Stromal cell of bone marrow (primary cell): ENCODE results near the gene STAT2.
A peak's percentile ranks its signal among the peaks of the same experiment; 100 is the strongest.
"Not testable (repeated sequence)": the region's sequence is repeated elsewhere in the genome, so short reads cannot be mapped to it uniquely, and the experiment has no call there.

ENCODE experiments used
- DNase-seq: peaks from one replicate; pipeline ENCODE4 v3.0.0-alpha.2; 2012; ENCODE audit warnings: low read depth

Gene STAT2

DNA sequence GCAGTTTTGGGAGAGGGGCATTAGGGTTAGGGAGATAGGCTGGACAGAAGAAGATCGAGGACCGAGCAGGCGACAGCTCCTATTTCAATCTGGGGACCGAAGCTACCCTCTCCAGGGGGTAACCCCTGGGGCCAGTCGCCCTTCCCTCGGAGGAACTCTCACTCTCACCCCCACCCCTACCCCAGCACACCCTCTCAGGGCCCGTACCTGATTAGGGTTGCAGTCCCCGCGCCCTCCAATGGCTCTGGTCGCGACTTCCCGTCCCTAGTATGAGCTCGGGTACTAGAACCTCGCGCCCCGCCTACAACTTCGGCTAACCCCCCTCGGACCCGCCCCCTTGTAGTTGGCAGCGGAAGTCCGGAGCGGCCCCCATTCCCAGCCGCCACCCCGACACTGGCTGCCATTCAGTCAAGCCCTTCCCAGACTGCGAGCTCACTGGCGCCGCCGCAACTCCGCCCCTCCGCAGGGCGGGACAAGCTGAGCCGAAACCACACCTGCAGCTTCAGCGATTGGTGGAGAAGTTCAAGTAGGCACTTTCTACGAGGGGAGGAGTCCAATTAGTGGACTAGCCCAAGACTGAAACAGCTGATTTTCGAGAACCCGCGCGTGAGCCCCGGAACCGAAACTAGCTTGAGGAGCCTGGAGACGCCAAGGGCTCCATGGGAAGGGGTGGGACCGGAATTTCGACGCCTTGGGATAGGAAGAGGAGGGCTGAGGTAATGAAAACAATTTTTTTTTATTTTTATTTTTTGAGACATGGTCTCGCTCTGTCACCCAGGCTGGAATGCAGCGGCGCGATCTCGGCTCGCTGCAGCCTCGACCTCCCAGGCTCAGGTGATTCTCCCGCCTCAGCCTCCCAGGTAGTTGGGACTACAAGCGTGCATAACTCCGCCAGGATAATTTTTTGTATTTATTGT, at the start of gene STAT2:
TSS of gene STAT2 (minus strand) at position 257 of the 917 bp plus-strand sequence. CDS start 3,536 bp downstream, outside the sequence.
- peak; percentile 100 for DNase-seq

DNA sequence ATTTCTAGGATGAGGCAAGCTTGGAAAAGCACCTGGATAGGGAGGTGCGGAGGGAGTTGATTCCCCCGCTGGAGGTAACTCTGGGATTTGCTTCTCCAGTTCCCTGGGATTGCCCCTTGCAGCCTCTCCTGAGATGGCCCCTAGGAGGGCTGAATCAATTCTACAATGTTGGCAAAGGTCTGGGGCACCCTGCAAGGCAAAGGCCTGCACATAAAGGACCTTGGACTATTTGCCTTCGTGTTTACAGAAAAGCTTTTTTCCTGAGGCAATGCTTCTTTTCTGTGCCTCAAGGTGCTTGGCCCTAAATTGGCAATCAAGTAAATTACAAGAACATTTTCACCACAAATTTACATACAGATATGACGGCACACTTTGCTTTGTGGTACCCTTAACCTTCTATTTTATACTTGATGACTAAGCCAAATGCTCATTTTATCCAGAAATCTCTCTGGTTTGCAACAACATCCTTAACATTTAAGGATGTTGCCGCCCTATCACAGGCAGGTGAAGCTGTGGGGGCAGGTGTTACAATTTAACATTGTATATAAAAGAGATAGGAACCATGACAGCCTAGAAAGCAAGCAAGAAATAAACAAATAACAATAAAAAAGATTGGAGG, 49.0 kb upstream of the STAT2 start:
- no peak for DNase-seq

DNA sequence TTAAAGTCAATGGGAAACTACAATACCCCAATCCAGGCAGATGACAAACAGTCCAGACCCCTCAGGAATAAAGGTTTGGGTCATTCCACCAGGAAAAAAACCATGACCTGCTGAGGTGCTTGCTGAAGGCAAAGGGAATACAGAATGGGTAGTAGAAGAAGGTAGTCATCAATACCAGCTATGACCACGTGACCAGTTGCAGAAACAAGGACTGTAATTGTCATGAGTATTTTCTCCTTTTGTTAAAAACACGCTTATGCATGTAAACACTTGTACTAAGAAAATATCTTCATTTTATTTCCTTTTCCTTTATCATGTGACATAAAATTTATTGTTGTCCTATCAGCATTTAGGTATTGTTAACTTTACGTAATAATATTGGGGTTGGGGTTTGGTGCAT, 44.3 kb upstream of the STAT2 start:
- not testable (repeated sequence) for DNase-seq

GRCh38 chr12:56401612-56402011, 41.7 kb upstream of the STAT2 start:
- not testable (repeated sequence) for DNase-seq

DNA sequence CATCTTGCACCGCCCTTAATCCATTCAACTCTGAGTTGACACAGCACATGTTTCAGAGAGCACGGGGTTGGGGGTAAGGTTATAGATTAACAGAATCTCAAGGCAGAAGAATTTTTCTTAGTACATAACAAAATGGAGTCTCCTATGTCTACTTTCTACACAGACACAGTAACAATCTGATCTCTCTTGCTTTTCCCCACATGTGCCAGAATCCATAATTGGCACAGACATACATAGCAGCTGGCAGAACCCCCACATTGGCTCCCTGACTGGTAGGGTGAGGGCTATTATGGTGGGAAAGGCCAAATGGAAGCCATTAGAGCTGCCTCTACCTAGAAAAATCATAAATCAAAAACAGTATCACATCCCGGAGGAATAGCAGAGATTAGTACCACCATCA, 41.2 kb upstream of the STAT2 start:
- DNase-seq: not testable (repeated sequence)

GRCh38 chr12:56399466-56399865, 39.6 kb upstream of the STAT2 start:
- not testable (repeated sequence) for DNase-seq

DNA sequence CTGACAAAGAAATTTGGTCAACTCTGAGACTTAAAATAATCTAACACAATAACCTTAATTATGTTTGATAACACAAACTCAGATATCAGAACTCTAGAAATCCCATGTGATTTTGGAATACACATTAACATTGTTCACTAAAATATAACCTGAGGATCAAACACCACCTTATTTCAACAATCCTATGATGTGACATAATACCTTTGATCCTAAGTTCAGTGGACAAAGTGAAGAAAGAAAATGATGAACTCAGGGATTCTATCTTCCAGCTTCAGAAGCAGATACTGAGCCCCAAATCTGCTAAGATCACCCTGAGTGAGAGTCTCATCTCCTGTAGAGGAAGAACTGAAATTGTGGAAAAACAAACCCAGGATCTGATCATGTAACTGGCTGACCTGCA, 38.4 kb upstream of the STAT2 start:
- DNase-seq: no peak

DNA sequence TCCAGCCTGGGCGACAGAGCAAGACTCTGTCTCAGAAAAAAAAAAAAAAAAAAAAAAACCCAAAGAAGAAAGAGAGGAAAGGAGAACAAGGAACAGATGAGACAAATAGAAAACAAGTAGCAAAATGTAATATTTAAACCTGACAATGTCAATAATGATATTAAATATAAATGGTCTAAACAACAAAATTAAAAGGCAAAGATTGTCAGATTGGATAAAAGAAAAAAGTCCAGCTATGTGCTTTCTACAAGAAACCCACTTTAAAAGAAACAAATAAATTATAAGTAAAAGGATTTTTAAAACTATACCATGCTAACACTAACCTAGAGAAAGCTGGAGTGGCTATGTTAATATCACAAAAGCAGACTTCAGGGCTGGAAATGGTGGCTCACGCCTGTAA, 32.4 kb upstream of the STAT2 start:
- no peak for DNase-seq

GRCh38 chr12:56391721-56392120, 31.8 kb upstream of the STAT2 start:
- DNase-seq: no peak

- DNase-seq: no peak
These were observed 29.5 kb upstream of the STAT2 start for GRCh38 chr12:56389412-56389811.

DNA sequence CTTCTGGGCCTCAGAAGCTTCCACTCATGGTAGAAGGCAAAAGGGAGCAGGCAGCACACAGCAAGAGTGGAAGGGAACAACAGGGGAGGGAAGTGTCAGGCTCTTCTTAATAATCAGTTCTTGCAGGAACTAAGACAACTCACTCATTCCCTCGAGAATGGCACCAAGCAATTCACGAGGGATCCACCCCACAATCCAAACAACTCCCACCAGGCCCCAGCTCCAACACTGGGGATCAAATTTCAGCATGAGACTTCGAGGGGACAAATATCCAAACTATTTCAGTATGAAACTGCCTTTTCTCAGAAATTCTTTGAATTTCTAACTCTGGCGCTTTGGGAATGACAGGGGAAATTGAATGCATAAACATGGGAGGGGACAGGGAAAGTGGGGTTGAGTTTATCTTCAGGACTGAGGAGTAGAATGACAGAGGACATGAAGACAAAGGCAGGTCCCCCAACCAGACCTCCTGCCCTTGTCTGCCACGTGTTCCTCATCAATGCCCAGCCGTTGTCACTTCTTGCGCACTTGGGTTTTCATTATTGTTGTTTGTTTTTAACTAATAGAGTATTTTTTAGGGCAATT, 27.3 kb upstream of the STAT2 start:
- DNase-seq: no peak

DNA sequence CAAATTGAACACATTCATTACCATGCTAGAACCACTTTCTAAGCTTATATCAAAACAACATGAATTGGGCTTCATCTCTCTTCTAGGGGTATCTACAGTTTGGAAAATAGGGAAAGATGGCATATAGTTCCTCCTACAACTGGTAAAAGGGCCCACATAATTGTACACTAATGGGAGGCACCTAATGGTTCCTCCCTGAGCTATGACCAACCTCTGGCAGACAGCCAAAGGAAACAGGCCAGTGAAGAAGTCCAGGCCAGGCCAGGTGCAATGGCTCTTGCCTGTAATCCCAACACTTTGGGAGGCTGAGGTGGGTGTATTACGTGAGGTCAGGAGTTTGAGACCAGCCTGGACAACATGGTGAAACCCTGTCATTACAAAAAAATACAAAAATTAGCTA, 26.0 kb upstream of the STAT2 start:
- no peak for DNase-seq

DNA sequence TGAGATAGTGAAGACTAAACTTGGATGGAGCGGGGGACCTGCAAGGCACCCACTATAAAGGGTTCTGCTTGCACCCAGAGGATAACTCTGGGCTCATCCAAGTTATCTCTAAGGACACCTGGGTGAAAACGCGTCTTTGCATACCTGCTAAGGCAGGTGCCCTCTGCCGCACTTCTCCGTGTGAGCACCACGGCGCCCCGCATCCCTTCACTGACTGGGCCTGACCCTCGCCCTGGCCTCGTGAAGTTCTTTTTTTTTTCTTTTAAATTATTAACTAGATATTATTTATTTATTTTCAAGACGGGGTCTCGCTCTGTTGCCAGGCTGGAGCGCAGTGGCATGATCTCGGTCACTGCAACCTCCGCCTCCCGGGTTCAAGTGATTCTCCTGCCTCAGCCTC, 22.7 kb upstream of the STAT2 start:
- DNase-seq: no peak

GRCh38 chr12:56377989-56378316, 18.0 kb upstream of the STAT2 start:
- no peak for DNase-seq

DNA sequence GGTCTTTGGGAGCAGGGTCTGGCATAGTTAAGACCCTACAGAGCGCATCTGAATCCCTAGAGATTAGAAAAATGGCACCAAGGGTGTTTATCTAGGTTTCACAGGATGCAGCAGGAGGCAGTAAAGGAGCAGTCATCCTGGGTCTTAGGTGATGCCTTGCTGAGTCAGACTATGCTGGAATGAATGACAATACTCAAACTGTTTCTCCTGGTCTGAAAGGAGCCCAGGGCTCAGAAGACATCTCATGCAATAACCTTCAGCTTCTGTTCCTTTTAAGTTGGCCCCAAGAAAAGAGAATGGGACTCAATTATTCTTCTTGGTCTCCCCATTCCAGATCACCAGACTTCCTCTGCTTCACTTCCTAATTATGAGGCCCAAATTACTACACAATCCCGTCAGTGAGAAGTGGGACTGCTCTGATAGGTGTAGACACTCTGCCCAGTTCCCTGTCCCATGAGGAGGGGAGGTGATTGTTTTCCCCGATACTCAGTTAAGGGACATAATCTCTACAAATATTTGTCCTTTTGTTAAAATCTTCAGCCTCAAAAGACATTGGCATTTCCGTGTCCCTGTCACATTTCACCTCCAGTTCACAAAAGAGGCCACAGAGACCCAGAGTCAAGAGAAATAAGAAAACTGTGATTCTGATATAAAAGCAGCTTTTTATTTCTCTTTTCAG, 17.5 kb upstream of the STAT2 start:
- DNase-seq: no peak

DNA sequence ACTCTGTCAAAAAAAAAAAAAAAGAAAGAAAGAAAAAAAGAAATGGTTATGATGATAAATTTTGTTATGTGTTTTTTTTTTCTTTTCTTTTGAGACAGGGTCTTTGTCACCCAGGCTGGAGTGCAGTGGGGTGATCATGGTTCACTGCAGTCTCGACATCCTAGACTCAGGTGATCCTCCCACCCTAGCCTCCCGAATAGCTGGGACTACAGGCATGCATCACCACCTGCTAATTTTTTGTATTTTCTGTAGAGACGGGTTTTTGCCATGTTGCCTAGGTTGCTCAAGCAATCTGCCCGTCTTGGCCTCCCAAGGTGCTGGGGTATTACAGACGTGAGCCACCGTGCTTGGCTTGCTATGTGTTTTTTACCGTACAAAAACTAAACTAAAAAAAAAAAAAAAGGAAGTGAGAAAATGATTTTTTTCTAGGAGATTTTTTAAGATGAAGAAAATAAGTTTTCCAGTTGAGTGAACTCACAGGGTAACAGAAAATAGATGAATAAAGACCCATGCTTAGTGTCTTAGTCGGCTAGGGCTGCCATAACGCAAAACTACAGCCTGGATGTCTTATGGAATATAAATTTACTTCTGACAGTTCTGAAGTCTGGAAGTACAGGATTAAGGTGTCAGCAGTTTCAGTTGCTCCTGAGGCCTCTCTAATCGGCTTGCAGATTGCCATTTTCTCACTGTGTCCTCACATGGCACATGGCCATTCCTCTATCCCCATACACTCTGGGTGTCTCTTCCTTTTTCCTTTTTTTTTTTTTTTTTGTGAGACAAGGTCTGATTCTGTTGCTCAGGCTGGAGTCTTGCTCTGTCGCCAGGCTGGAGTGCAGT, 15.9 kb upstream of the STAT2 start:
- no peak for DNase-seq

GRCh38 chr12:56374726-56375597, 15.1 kb upstream of the STAT2 start:
- no peak for DNase-seq

DNA sequence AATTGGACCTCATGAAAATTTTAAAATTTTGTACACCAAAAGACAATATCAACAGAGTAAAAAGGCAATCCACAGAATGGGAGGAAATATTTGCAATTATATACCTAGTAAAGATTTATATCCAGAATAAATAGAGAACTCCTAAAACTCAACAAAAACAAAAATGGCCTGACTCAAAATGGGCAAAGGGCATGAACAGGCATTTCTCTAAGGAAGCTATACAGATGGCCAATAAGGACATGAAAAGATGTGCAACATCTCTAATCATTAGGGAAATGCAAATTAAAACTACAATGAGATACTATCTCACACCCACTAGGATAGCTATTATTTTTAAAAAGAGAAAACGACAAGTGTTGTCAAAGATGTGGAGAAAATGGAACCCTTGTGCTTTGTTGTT, 13.6 kb upstream of the STAT2 start:
- no peak for DNase-seq

DNA sequence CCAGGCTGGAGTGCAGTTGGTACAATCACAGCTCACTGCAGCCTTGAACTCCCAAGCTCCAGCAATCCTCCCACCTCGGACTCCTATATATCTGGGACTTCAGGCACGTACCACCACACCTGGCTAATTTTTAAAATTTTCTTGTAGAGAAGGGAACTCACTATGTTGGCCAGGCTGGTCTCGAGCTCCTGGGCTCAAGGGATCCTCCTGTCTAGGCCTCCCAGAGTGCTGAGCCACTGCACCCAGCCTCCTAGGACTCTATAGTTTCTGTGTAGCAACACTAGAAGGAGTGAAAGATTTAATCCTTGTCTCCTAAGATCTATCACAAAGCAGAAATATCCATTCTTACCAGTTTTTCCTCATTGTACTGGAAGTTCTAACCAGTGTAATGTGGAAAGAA, 7.0 kb upstream of the STAT2 start:
- DNase-seq: no peak

- DNase-seq: no peak
These were observed 2.5 kb upstream of the STAT2 start, which contains the start of gene APOF for GRCh38 chr12:56362130-56363059. Gene APOF (minus strand): TSS chr12:56362857. CDS start chr12:56362745, 112 bp downstream.
